ENCODE results near the gene GPR179.

GPR179 gene, protein sequence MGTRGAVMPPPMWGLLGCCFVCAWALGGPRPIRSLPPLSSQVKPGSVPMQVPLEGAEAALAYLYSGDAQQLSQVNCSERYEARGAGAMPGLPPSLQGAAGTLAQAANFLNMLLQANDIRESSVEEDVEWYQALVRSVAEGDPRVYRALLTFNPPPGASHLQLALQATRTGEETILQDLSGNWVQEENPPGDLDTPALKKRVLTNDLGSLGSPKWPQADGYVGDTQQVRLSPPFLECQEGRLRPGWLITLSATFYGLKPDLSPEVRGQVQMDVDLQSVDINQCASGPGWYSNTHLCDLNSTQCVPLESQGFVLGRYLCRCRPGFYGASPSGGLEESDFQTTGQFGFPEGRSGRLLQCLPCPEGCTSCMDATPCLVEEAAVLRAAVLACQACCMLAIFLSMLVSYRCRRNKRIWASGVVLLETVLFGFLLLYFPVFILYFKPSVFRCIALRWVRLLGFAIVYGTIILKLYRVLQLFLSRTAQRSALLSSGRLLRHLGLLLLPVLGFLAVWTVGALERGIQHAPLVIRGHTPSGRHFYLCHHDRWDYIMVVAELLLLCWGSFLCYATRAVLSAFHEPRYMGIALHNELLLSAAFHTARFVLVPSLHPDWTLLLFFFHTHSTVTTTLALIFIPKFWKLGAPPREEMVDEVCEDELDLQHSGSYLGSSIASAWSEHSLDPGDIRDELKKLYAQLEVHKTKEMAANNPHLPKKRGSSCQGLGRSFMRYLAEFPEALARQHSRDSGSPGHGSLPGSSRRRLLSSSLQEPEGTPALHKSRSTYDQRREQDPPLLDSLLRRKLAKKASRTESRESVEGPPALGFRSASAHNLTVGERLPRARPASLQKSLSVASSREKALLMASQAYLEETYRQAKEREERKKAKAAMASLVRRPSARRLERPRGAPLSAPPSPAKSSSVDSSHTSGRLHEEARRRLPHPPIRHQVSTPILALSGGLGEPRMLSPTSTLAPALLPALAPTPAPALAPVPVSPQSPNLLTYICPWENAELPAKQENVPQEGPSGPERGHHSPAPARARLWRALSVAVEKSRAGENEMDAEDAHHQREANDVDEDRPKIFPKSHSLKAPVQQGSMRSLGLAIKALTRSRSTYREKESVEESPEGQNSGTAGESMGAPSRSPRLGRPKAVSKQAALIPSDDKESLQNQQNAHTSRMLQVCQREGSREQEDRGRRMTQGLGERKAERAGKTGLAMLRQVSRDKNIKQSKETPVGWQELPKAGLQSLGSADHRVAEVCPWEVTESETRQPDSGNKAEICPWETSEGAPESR (N-terminal part only)

DNA sequence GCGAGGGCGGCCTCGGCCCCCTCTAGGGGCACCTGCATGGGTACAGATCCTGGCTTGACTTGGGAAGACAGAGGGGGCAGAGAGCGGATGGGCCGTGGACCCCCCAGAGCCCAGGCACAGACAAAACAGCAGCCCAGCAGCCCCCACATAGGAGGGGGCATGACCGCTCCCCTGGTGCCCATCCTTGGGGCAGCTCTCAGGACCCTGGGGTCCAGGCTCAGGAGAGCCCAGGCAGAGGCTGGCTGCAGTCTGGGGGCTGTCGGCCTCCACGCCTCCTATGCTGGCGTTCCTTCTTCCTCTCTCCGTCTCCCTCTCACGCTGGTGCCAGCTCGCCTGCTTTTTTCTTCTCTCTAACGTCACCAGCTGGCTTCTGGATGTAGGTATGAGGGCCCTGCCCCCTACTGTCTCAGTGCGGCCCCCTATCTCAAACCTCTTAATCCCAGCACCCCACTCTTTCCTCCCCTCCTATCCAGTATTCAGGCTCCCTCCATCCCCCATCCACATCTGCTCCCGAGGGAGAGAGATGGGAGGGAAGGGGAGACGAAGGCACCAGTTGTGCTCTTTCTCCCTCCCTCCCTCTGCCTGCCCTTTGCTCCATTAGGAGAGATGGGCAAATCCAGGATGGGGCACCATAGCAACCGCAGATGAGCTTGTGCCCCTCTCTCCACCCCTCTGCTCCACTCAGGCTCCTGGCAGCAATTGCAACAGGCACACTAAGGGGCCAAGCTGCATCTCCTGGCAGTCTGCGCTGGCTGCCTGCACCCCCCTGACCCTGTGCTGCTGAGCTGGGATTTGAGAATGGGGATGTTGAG lies at the start of gene GPR179:
Gene GPR179, minus strand, starts transcription at position 349 of the 812 bp plus-strand sequence. Its CDS starts 167 bp downstream, at position 182.
- DNase-seq: no peak

DNA sequence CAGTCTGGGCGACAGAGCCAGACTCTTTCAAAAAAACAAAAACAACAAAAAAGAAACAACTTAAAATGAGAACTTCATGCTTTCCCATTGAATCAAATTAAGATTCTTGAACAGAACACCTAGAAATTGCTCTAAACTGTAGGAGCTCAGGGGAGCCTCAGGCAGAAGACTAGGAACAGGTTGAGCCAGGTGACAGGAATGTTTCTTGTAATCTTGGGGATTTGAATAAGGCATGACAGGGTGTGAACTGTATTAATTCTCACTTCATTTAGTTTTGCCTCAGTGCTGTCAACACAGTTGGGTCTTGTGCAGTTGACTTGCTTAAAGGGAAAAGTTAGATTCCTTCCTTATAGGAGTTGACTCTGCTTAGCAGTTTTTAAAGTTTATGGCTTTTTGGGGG lies 35.7 kb upstream of the GPR179 start:
- no peak for DNase-seq

DNA sequence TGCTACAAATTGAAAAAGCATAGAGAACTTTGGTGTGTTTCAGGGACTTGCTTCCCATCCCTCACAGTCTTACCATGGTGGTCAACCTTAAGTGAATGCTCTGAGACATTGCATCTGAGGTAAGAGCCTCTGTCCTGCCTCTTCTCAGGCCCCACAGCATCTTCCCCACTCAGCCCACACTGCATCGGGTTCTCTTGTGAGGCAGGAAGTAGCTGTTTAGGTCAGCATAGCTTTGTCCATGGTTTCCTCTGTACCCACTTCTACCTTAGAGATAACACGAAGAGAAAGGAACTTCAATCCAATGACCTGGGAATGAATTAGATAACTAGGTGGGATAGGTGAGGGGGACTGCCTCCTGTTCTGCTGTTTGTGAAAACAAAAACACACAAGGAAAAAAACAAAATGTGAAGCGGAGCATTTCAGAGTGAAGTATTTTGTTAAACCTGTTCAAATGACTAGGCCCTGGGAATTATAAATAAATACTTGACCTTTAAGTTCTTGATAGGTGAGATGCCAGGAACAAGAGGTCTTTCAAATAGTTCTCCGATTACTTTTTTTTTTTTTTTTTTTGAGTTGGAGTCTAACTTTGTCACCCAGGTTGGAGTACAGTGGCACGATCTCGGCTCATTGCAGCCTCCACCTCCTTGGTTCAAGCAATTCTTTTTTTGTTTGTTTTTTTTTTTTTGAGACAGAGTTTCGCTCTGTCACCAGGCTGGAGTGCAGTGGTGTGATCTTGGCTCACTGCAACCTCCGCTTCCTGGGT lies 25.5 kb upstream of the GPR179 start:
- no peak for DNase-seq

DNA sequence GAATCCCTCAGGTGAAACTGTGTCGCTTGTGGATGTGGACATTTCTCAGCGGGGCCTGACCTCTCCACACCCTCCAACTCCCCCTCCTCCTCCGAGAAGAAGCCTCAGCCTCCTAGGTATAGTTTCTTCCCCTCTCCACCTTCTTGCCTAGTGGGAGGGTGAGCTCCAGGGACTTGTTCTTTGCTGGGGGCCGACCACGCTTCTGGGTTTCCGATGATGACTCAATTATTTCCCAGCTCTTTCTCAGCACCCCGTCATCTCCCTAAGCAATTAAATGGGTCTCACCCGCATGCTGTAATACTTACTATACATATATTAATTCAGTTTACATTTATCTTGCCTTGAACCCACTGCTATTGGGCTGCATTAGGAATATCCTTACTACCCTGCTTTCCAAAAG lies 21.0 kb upstream of the GPR179 start:
- DNase-seq: no peak

DNA sequence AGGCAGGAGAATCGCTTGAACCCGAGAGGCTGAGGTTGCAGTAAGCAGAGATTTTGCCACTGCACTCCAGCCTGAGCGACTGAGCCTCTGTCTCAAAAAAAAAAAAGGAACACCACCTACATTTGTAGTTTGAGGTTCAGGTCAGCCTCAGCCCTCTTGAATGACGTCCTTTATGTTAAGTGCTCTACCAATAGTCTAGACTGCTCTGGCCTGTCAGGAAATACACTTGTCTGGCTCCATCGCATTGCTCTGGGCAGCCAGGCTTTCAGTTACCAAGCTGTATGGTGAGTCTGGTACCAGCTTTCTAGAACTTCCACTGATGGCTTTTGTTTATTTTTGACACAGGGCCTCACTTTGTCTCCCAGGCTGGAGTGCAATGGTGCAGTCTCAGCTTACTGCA lies 19.3 kb upstream of the GPR179 start:
- no peak for DNase-seq

DNA sequence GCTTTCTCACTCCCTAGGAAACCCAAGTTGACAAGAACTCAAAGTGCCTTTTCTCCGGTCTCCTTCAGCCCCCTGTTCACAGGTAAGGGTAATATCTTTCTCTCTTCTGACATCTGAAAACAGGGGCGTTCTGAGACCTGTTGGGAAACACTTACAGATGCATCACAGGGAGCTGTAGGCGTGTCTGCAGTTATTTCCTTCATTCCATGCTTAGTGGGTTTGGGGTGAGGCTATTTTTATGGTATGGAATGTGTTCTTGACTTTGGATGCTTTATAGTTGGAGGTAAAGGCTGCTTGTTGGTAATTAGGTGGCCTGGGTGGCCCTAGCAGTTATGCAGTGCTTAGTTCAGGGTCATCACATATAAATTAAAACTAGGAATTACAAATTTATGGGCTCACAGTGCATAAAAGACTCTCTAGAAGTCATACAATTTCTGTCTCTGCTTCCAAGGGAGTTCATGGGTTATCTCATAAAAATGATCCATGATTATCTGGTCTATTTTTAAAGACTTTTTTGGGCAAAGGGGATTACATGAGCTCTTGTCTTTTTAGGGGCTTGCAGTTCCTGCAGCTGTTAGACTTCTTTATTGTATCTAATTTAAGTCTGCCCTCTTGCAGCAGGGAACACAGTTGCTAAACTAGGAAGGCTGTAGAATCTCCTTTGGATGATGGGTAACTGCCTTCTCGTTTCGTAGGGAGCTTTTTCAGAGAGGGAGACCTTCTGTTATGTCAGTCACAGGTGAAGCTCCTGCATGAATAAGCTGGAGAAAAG lies 18.1 kb upstream of the GPR179 start:
- DNase-seq: no peak

DNA sequence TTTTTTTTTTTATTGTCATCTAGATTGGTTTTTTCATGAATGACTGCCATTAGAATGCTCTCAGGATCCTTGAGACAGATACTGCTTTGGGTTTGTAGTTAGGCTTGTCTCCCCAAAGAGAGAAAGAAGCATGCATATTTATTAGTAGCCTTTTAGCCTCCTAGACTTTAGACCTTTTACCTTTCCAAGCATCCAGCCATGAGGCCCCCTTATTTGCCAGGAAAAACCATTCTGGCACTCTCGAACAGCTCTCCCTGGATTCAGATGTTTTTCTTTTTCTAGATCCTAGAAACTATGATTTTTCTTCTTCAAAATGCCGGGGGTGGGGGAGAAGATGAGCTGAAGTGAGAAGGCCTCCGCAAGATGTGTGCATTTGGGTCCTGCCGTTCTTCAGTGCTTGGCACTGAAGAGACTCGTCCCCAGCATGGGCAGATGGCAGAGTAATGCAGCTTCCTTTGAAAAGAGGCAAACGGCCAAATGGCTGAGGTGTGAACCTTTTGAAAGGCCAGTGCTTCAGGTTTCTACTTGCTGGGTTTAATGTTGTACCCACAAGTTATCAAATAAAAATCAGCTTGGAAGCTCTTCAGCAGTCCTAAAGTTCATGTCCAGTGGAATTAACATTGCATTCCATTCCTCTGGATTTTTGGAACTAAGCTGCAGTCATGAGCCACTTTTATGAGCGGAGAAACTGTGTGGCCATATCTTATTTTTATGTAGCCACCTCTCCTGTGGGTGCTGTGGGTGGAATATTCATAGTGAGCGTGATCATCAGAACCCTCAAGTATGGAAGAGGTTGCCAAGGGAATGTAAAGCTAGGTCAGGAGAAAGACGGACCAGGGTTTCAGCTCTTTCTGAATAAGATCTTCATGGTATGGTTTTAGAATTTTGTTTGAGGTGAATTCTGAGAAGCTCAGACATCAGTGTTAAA lies 15.1 kb upstream of the GPR179 start:
- DNase-seq: no peak

DNA sequence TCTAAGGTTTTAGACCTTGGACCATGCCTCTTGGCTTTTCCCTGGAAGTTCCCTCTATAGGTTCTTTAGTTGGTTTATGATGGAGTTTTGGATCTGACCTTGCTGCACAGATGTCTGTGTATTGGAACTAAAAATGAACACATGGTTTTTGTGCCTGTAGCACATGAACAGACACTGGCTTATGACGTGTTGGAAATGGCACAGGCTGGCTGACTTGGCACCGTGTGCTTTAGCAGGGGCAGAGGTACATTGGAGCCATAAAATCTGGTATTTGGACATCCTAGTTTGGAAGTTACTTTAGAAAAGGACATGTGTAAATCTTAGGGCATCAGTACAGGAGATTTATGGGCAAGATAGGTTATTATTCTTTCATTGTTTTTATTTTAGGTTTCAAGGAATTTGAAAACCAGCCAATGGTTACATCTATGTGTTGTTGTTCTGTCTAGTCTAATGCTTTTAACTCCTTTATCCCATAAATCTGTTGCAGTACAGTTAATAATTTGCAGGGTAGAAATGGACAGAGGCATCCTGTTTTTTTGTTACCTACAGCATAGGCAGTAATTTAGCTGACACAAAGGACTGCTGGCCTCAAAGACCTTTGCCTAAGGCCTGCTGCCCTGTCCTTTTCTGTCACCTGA lies 13.8 kb upstream of the GPR179 start:
- DNase-seq: no peak

DNA sequence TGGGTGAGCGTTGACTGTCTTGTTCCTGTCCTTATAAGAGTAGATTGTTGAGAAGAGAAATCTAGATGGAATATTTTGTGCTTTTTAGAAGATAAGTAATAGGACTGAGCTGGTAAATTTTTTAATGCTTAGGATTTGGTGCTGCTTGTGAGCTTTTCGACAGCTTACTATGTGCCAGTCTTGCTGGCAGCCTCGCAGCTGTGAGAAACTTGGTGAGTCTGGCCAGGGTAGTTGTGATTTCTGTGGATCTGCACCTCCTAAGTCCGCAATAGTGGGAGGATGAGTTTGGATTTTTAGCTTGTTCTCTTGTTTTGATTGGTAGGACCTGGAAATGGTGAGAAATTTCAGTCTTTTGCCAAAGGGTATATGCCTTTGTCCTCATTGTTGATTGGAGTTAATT lies 11.5 kb upstream of the GPR179 start:
- no peak for DNase-seq

DNA sequence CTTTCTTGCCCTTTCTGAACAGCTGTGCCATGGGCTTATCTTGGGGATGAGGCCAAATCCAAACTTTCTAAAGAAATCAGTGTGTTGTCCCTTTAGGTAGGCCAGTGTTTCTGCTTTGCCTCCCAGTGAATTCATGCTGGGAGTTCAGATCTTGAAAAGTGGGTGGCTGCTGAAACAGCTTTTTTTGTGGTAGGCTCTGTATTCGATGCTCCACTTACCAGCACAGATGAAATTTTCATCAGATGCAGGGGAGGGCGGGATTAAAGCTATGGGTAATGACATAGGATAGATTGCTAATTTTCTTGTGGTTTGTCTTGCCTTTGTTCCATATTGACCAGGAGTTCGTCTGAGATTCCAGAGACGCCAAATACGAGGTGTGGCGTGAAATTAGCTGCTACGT lies 10.7 kb upstream of the GPR179 start:
- DNase-seq: no peak

DNA sequence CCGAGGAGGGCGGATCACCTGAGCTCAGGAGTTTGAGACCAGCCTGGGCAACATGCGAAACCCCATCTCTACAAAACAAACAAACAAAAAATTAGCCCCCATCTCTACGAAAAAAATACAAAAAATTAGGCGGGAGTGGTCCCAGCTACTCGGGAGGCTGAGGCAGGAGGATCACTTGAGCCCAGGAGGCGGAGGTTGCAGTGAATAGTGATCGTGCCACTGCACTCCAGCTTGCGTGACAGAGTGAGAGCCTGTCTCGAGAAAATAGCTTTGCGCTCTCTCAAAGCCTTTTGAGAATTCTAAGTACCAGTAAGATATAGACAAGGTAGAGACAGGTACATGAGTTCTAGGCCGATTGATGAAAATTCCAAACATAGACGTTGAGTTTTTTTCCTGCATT lies 9.9 kb upstream of the GPR179 start:
- no peak for DNase-seq

DNA sequence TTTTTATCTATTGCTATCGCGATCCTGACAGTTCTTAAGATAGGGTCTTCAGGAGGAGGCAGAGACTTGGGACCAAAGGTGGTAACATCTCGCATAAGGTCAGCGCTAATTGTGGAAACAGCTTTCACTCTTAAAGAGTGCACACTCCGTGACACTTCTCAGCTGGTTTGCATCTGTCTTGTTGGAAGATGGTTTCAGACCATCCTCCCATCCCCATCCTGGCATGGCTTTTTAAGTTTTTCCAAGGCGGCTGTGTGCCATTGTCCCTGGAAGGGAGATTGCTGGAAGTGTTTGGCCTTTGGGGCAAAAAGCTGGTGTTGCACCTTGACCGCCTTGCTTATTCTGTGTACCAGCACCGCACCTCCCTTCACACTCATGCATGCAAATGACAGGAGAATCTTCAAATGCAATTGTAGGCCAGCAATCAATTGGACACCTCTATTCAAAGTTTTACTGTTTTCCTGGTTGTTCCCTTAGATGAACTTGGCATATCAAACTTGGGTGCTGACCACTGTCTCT lies 9.4 kb upstream of the GPR179 start:
- DNase-seq: no peak

DNA sequence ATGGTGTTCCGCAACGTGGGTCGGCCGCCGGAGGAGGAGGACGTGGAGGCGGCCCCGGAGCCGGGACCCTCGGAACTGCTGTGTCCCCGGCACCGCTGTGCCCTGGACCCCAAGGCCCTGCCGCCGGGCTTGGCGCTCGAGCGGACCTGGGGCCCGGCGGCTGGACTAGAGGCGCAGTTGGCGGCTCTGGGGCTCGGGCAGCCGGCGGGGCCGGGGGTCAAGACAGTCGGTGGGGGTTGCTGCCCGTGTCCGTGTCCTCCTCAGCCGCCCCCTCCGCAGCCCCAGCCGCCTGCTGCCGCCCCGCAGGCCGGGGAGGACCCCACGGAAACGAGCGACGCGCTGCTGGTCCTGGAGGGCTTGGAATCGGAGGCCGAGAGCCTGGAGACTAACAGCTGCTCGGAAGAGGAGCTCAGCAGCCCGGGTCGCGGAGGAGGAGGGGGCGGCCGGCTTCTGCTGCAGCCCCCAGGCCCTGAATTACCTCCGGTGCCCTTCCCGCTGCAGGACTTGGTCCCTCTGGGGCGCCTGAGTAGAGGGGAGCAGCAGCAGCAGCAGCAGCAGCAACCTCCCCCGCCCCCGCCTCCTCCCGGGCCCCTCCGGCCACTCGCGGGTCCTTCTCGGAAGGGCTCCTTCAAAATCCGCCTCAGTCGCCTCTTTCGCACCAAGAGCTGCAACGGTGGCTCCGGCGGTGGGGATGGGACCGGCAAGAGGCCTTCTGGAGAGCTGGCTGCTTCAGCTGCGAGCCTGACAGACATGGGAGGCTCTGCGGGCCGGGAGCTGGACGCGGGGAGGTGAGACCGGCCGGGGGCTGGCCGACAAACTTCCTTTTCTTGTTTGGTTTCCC lies 8.7 kb upstream of the GPR179 start:
- DNase-seq: peak; percentile 73

DNA sequence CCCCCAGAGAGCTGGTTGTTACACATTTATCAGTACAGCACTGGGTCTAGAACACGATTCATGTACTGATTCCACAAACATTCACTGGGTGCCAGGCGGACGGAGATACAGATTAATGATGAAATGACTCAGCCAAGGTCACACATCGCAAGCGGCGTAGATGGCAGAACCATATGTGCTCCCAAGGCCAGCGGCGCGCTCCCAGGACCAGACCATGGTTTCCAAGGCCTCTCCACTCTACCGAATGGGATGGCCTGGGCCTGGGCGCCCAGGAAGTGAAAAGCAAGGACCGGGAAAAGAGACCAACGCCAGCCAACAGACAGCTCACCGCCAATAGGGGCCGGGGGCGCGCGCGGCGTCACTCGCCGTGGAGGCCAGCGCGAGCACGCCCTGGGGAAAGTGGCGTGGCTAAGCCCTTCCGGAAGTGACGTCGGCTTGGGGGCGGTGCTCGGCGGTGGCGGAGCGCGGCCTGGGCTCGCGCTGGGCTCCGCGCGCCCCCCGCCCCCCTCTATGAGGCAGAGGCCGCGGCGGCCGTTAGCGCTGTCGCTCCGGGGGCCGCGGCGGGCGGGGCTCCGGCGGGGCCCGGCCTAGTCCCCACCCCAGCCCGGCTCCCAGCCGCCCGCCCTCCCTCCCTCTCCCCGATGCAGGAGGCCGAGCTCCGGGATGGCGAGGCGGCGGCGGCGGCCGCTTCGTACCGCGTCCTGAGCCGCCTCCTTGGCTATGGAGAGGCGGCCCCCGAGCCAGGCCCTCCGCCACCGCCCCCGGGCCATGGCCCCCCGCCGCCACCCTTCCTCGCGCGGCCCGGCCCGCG lies 7.9 kb upstream of the GPR179 start, which contains the start of gene SOCS7:
Gene SOCS7, plus strand, starts transcription at position 433 of the 811 bp plus-strand sequence. Its CDS starts 209 bp downstream, at position 642.
- DNase-seq: peak; percentile 96

DNA sequence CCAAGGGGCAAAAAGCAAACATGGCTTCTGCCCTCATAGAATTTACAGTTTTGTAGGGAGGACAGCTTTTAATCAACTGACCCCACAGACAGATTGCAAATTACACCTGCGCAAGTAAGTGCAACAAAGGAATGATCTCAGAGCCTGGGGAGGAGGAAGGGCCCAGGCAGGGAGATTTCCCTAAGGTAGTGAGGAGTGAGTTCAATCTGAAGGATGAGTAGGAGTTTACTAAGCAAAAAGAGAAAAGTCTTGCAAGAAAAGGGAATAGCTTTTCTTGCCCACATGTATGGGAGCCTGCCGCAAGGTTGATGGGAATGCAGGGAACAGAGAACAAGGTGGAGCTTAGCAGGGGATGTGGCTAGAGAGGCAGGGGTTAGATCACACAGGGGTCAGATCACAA lies 6.3 kb upstream of the GPR179 start:
- DNase-seq: no peak

DNA sequence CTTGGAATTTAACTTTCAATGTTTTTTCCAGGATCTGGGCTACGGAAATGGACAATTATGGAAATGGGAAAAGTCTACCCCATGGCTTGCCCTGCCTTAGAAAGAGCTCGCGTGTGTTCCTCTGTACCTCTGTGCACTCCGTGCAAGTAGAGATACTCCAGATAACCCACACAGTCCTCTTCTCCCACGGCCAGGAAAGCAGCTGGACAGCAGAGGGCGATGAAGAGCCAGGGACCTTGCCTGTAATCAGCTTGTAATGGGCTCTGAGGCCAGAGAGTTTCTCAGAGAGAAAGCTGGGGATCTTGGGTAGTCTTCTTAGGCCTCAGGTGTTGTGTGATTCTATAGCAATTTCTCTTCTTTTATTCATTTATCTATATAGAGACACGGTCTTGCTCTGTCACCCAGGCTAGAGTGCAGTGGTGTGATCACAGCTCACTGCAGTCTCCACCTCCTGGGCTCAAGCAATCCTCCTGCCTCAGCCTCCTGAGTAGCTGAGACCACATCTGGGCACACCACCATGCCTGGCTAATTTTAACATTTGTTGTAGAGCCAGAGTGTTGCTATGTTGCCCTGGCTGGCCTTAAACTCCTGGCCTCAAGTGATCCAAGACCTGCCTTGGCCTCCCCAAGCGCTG lies 5.5 kb upstream of the GPR179 start:
- peak; percentile 80 for DNase-seq

Data from retina (tissue), 1 donor.